ENCODE data around the gene EEFSEC. TPM values are rescaled to one million over a fixed set of nuclear protein-coding genes. Genes with fewer than 3 reads are reported as not detected.

Gene EEFSEC
- total RNA-seq, 1 experiment from 2014 or later, result 37.7 TPM

DNA sequence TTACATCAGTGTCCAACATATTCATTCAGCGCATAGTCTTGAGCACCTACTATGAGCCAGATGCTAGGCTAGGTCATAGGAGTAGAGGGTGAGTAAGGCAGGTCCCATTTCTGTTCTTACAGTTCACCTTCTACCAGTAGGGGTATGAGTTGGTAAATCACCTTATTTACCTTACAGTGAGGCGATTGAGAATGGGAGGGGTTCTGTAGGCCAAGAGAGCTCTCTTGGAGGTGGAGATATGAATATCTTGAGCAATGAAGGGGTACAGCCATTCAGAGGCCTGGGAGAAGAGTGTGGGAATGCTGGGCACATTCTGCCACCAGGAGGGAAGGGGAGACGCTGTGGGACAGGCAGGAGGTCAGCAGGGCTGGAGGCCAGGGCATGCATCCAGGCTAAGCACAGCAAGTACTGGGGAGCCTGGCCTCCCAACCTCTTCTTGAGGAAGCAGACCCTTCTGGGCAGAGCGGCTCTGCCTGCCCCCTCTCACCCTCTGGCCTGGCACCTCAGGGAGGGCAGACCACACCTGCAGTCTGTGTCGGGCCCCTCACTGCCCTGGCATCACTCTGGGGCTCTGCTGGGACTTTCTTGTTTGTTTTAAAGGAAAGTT is 123.4 kb downstream of the EEFSEC start:
- BruUV-seq (replicated peaks), result no TSS peak
- Mint-ChIP-seq H3K27ac (ENCODE audit: unreplicated experiment) (no peak overlapping the region), H3K4me3 (ENCODE audit: low read depth, unreplicated experiment) (no peak overlapping the region), H3K9me3 (ENCODE audit: low read depth, unreplicated experiment) (no peaks in the 10 kb centered on the region), H3K36me3 (ENCODE audit: insufficient read depth, unreplicated experiment) (no peaks in the 10 kb centered on the region), H3K27me3 (ENCODE audit: unreplicated experiment) (no peaks in the 10 kb centered on the region), H3K4me1 (ENCODE audit: low read depth, unreplicated experiment) (no peaks in the 10 kb centered on the region)
- CTCF ChIA-PET, result no interaction called here
- no peak for DNase-seq
- TF ChIP-seq, protein P1, sequence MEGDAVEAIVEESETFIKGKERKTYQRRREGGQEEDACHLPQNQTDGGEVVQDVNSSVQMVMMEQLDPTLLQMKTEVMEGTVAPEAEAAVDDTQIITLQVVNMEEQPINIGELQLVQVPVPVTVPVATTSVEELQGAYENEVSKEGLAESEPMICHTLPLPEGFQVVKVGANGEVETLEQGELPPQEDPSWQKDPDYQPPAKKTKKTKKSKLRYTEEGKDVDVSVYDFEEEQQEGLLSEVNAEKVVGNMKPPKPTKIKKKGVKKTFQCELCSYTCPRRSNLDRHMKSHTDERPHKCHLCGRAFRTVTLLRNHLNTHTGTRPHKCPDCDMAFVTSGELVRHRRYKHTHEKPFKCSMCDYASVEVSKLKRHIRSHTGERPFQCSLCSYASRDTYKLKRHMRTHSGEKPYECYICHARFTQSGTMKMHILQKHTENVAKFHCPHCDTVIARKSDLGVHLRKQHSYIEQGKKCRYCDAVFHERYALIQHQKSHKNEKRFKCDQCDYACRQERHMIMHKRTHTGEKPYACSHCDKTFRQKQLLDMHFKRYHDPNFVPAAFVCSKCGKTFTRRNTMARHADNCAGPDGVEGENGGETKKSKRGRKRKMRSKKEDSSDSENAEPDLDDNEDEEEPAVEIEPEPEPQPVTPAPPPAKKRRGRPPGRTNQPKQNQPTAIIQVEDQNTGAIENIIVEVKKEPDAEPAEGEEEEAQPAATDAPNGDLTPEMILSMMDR (IDR thresholded peaks at IDR 0.05; ENCODE audit: unreplicated experiment), result no peak
- intact Hi-C loops (cut with micrococcal nuclease; ENCODE audit: unreplicated experiment), result no loop called here

DNA sequence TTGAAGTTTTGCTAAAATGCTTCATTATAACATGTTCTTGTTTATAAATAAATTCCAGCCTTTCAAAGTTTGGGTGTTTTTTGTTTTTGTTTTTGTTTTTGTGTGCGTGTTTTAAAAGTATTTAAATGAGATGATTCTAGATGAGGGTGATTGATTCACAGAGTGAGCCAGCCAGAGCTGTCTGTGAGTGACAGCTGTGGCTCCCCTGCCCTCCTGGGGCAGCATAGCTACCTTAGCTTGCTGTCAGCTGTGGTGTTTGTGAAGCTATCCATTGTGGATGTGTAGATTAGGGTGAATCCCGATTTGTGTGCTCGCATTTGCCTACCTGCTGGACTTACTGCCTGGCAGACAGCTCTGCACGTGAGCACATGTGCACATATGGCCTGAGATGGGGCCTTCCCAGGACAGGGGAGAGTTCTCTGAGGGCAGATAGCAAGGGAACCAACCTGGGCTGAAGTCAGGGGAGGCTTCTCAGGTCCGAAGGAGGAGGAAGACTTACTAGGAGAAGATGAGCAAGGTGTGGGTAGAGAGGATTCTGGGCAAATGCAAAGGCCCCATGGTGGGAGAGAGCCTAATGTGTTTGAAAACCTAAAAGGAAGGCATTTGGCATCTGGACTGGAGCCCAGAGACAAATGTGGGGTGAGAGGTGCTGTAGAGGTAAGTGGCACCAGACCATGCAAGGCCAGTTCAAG is 124.2 kb downstream of the EEFSEC start:
- TF ChIP-seq, protein P1 (IDR thresholded peaks at IDR 0.05; ENCODE audit: unreplicated experiment), result no peak
- H3K27me3 Mint-ChIP-seq (ENCODE audit: unreplicated experiment), result no peaks in the 10 kb centered on the region
- DNase-seq, result no peak
- no peaks in the 10 kb centered on the region for H3K4me1 Mint-ChIP-seq (ENCODE audit: low read depth, unreplicated experiment)
- BruUV-seq (replicated peaks), result no TSS peak
- no peak overlapping the region for H3K4me3 Mint-ChIP-seq (ENCODE audit: low read depth, unreplicated experiment)
- CTCF ChIA-PET, result interaction anchor here (1.2 kb wide), 1 partner anchor 83 kb away, joined by 3 read pairs; no protein-coding TSS in a partner anchor
- no peaks in the 10 kb centered on the region for H3K36me3 Mint-ChIP-seq (ENCODE audit: insufficient read depth, unreplicated experiment)
- H3K27ac Mint-ChIP-seq (ENCODE audit: unreplicated experiment), result no peak overlapping the region
- no peaks in the 10 kb centered on the region for H3K9me3 Mint-ChIP-seq (ENCODE audit: low read depth, unreplicated experiment)
- intact Hi-C loops (cut with micrococcal nuclease; ENCODE audit: unreplicated experiment), result no loop called here

GRCh38 chr3:128278130-128278529 is 124.8 kb downstream of the EEFSEC start:
- Mint-ChIP-seq H3K27me3 (ENCODE audit: unreplicated experiment) (no peaks in the 10 kb centered on the region), H3K4me1 (ENCODE audit: low read depth, unreplicated experiment) (no peaks in the 10 kb centered on the region), H3K36me3 (ENCODE audit: insufficient read depth, unreplicated experiment) (no peaks in the 10 kb centered on the region), H3K27ac (ENCODE audit: unreplicated experiment) (no peak overlapping the region), H3K4me3 (ENCODE audit: low read depth, unreplicated experiment) (no peak overlapping the region), H3K9me3 (ENCODE audit: low read depth, unreplicated experiment) (no peaks in the 10 kb centered on the region)
- intact Hi-C loops (cut with micrococcal nuclease; ENCODE audit: unreplicated experiment), result no loop called here
- TF ChIP-seq, protein P1 (IDR thresholded peaks at IDR 0.05; ENCODE audit: unreplicated experiment), result no peak
- no peak for DNase-seq
- no TSS peak for BruUV-seq (replicated peaks)
- CTCF ChIA-PET, result interaction anchor here (1.0 to 1.2 kb wide), 2 partner anchors 22 to 83 kb away, joined by 3 read pairs; no protein-coding TSS in a partner anchor

DNA sequence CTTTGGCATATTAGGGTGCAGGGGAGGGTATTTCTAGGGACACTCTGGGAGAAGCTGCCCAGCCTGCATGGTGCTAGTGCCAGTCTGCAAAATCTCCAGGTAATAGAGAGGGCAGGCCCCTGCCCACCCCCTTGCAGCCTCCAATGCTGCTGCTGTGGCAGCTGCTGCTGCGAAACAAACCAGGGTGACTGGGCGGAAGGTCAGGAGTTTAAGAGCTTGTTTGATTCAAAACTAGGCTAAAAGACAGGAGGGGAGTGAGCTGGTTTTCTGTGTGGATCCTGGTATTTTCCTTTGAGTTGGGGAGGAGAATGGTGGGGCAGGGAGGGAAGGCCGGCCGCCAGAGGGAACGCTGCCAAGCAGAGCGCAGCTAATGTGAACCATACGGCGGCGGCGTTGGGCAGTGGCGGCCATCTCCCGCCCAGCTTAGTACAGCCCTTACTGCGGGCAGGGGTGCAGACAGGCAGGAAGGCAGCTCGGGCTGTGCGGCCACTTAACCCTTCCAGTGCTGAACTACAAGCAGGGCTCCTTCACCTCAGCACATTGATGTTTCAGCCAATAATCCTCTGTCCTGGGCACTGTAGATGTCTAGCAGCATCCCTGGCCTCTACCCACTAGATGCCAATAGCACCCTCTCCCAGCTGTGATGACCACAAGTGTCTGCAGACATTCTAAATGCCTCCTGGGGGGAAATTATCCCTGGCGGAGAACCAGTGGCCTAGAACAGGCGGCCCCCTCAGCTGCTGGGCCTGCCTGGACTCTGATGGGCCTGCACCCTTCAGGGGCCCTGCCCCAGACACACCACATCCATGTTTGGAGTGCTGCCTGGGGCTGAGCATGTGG is 125.7 kb downstream of the EEFSEC start:
- intact Hi-C loops (cut with micrococcal nuclease; ENCODE audit: unreplicated experiment), result no loop called here
- H3K4me1 Mint-ChIP-seq (ENCODE audit: low read depth, unreplicated experiment), result no peaks in the 10 kb centered on the region
- no peaks in the 10 kb centered on the region for H3K36me3 Mint-ChIP-seq (ENCODE audit: insufficient read depth, unreplicated experiment)
- H3K4me3 Mint-ChIP-seq (ENCODE audit: low read depth, unreplicated experiment), result no peak overlapping the region
- no peaks in the 10 kb centered on the region for H3K27me3 Mint-ChIP-seq (ENCODE audit: unreplicated experiment)
- no TSS peak for BruUV-seq (replicated peaks)
- DNase-seq, result no peak
- TF ChIP-seq, protein P1 (IDR thresholded peaks at IDR 0.05; ENCODE audit: unreplicated experiment), result no peak
- no peak overlapping the region for H3K27ac Mint-ChIP-seq (ENCODE audit: unreplicated experiment)
- H3K9me3 Mint-ChIP-seq (ENCODE audit: low read depth, unreplicated experiment), result no peaks in the 10 kb centered on the region
- CTCF ChIA-PET, result interaction anchor here (1.0 to 1.2 kb wide), 2 partner anchors 22 to 84 kb away, joined by 3 read pairs; no protein-coding TSS in a partner anchor

Data from Calu3 (cell line).